ENCODE results near the gene FHOD1. TPM values are rescaled to one million over a fixed set of nuclear protein-coding genes. Genes with fewer than 3 reads are reported as not detected.

Gene FHOD1
- total and polyA plus RNA-seq, 2 of the 13 experiments (the other 11 are each of a cell fraction or from before 2014, with no cell fraction given) = 20.0 to 20.8 TPM

DNA sequence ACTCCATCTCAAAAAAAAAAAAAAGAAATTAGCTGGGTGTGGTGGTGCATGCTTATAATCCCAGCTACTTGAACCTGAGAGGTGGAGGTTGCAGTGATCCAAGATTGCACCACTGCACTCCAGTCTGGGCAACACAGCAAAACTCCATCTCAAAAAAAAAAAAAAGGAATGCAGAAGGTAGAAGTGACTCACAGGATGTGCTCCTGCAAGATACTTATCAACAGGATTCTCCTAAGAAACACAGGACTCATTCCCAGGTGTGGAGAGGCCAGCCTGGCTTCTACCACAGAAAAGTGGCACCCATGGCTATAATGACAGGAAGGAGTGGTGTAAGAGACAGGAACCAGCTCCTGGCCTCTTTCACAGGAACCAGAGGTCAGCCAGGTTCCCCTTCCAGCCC is 34.5 kb downstream of the FHOD1 start (continued):
- no peak for TF ChIP-seq KLF12 (CRISPR knock-in tag; IDR thresholded peaks at IDR 0.05; ENCODE audit: borderline replicate concordance)

DNA sequence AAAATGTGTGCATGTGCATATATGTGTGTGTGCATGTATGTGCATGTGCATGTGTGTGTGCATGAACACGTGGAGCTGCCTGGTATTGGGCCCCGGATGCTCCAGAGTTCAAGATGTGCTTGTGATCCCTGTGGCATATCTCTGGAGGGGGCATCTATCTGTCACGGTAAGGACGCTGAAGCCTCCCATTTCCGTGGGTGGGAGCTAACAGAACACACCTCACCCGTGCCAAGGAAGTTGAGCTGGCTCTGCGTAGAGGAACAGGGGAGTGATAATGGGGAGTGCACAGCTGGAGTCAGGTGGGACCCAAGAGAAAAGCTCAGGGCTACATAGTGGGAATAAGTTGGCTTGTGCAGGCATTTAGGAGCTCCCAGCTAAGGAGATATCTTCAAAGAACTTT is 35.6 kb downstream of the FHOD1 start:
- H3K4me1 ChIP-seq (ENCODE audit: insufficient read depth, low read length) = peaks cover 57% of the 10 kb centered on the region
- WGBS (ENCODE audit: low lambda C conversion rate) = 70% methylated on average over 7 of the region's 7 CpGs

More for the DNA sequence above, 35.6 kb downstream of the FHOD1 start:
- Histone ChIP-seq H3K36me3 (replicated peaks in 1 of 2; ENCODE audit: control insufficient read depth in 1 of 2, insufficient read depth in 2 of 2, low read length in 2 of 2) (no peaks in the 10 kb centered on the region), H4K20me1 (ENCODE audit: insufficient read depth, low read length) (no peaks in the 10 kb centered on the region), H3K9me3 (ENCODE audit: low read length) (no peaks in the 10 kb centered on the region), H3K4me2 (ENCODE audit: low read depth, low read length) (no peak overlapping the region), H3K4me3 (replicated peaks in 1 of 3; ENCODE audit: insufficient read depth in 1 of 3, low read depth in 2 of 3, low read length in 3 of 3) (no peak overlapping the region), H3K27ac (ENCODE audit: extremely low read length, insufficient read depth, low read length) (no peak overlapping the region), H3K79me2 (ENCODE audit: insufficient read depth, low read length) (no peaks in the 10 kb centered on the region), H3K9ac (ENCODE audit: insufficient read depth, low read depth, low read length) (no peak overlapping the region), H2AFZ (ENCODE audit: low read length) (no peak overlapping the region), H3K27me3 (ENCODE audit: control insufficient read depth in 1 of 2, insufficient read depth in 2 of 2, low read length in 2 of 2) (peaks cover 0 to 2% of the 10 kb centered on the region in 2 experiments; a peak in 1 of 5 replicates)
- in situ Hi-C loops (cut with HindIII; ENCODE audit: extremely low pct_ligation_motif_present, low pct_unique_long_range_greater_than_20kb) = no loop called here
- no peak for DNase-seq (ENCODE audit: low spot score)
- no peak for FAIRE-seq
- ChIA-PET CTCF (ENCODE audit: low intra/inter-chr PET ratio, low total read pairs) (no interaction called here), POLR2A (no interaction called here)
- ATAC-seq = no peak
- no peak for TF ChIP-seq KAT7 (CRISPR knock-in tag; IDR thresholded peaks at IDR 0.05; ENCODE audit: borderline replicate concordance)
- TF ChIP-seq, protein P1, sequence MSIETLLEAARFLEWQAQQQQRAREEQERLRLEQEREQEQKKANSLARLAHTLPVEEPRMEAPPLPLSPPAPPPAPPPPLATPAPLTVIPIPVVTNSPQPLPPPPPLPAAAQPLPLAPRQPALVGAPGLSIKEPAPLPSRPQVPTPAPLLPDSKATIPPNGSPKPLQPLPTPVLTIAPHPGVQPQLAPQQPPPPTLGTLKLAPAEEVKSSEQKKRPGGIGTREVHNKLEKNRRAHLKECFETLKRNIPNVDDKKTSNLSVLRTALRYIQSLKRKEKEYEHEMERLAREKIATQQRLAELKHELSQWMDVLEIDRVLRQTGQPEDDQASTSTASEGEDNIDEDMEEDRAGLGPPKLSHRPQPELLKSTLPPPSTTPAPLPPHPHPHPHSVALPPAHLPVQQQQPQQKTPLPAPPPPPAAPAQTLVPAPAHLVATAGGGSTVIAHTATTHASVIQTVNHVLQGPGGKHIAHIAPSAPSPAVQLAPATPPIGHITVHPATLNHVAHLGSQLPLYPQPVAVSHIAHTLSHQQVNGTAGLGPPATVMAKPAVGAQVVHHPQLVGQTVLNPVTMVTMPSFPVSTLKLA (IDR thresholded peaks at IDR 0.05) = peak; percentile 88
- TF ChIP-seq, protein P2, sequence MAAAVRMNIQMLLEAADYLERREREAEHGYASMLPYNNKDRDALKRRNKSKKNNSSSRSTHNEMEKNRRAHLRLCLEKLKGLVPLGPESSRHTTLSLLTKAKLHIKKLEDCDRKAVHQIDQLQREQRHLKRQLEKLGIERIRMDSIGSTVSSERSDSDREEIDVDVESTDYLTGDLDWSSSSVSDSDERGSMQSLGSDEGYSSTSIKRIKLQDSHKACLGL (CRISPR knock-in tag; IDR thresholded peaks at IDR 0.05) = no peak
- no peak for TF ChIP-seq HCFC1 (IDR thresholded peaks at IDR 0.05; ENCODE audit: low read depth, low read length)
- TF ChIP-seq BORCS8-MEF2B (CRISPR knock-in tag; IDR thresholded peaks at IDR 0.05) = no peak
- TF ChIP-seq ZNF225 (CRISPR knock-in tag; IDR thresholded peaks at IDR 0.05) = no peak
- TF ChIP-seq MZF1 (CRISPR knock-in tag; IDR thresholded peaks at IDR 0.05; ENCODE audit: borderline replicate concordance) = no peak
- no peak for TF ChIP-seq MIER3 (CRISPR knock-in tag; IDR thresholded peaks at IDR 0.05; ENCODE audit: borderline replicate concordance)
- BruUV-seq (replicated peaks) = no TSS peak
- intact Hi-C loops (cut with micrococcal nuclease; ENCODE audit: unreplicated experiment) = no loop called here
